Liver (tissue), 9 donors: Measurements from ENCODE around the gene LILRB2. TPM values are rescaled to one million over a fixed set of nuclear protein-coding genes. Genes with fewer than 3 reads are reported as not detected.

Experiments
- DNase-seq: peaks from one replicate; pipeline ENCODE4 v3.0.0-alpha.2; 2017; ENCODE audit warnings: low spot score
- H3K27ac ChIP-seq, 2 donors: one replicate each; pipeline ENCODE4 v1.7.0; 2013; ENCODE audit warnings: inconsistent platforms in 2 of 2, low read length in 2 of 2, control low read depth in 1 of 2, low read depth in 1 of 2, mild to moderate bottlenecking in 1 of 2
- H3K27me3 ChIP-seq, 4 donors: one replicate each; pipeline versions ENCODE4 v1.6.1 to v1.7.0; 2013; ENCODE audit warnings: low read length in 3 of 4, inconsistent platforms in 1 of 4, mild to moderate bottlenecking in 1 of 4, moderate library complexity in 1 of 4; ENCODE audit not compliant: control insufficient read depth in 4 of 4, insufficient read depth in 4 of 4
- H3K36me3 ChIP-seq, 4 donors: one replicate each; pipeline versions ENCODE4 v1.6.1 to v1.7.0; 2013; ENCODE audit warnings: low read length in 3 of 4, mild to moderate bottlenecking in 3 of 4, low read depth in 1 of 4, moderate library complexity in 1 of 4; ENCODE audit not compliant: control insufficient read depth in 4 of 4, insufficient read depth in 3 of 4
- H3K4me1 ChIP-seq, 4 donors: one replicate each; pipeline versions ENCODE4 v1.6.1 to v1.7.0; 2013; ENCODE audit warnings: low read length in 3 of 4, mild to moderate bottlenecking in 3 of 4, moderate library complexity in 1 of 4; ENCODE audit not compliant: control insufficient read depth in 4 of 4, insufficient read depth in 4 of 4
- H3K4me3 ChIP-seq, 3 donors: one replicate each; pipeline versions ENCODE4 v1.6.1 to v1.7.0; 2013; ENCODE audit warnings: low read length in 3 of 3, control low read depth in 1 of 3, low read depth in 1 of 3, mild to moderate bottlenecking in 1 of 3
- H3K9ac ChIP-seq, 2 donors: one replicate each; pipeline ENCODE4 v1.7.0; 2013; ENCODE audit warnings: low read length in 2 of 2, mild to moderate bottlenecking in 2 of 2, moderate library complexity in 2 of 2, control low read depth in 1 of 2, low read depth in 1 of 2
- H3K9me3 ChIP-seq, 4 donors: one replicate each; pipeline versions ENCODE4 v1.6.1 to v1.7.0; 2013; ENCODE audit warnings: low read length in 3 of 4; ENCODE audit not compliant: control insufficient read depth in 4 of 4
- ATF3 ChIP-seq: IDR thresholded peaks from 2 replicates; pipeline ENCODE4 v1.6.1; 2016; ENCODE audit warnings: antibody characterized with exemption
- CTCF ChIP-seq: fragments of 150-350 bp; IDR thresholded peaks from 2 replicates; pipeline ENCODE4 v1.5.1; 2017; ENCODE audit warnings: improper control_type of control experiment, low read depth, low read length; ENCODE audit not compliant: missing input control
- FOXA1 ChIP-seq: IDR thresholded peaks from 2 replicates; pipeline ENCODE4 v1.6.1; 2016; ENCODE audit warnings: antibody characterized with exemption
- GABPA ChIP-seq, 2 donors: IDR thresholded peaks in 1 of 2; conservative IDR thresholded peaks in 1 of 2; 2 replicates each; pipeline ENCODE4 v1.6.1; 2016; ENCODE audit warnings: antibody characterized with exemption in 2 of 2, mild to moderate bottlenecking in 1 of 2, moderate library complexity in 1 of 2
- HNF4A ChIP-seq, 2 donors: conservative IDR thresholded peaks; 2 replicates each; pipeline ENCODE4 v1.6.1; 2016; ENCODE audit warnings: antibody characterized with exemption in 2 of 2, mild to moderate bottlenecking in 2 of 2
- HNF4G ChIP-seq: IDR thresholded peaks from 2 replicates; pipeline ENCODE4 v1.6.1; 2016; ENCODE audit warnings: antibody characterized with exemption
- JUND ChIP-seq, 2 donors: IDR thresholded peaks; 2 replicates each; pipeline ENCODE4 v1.6.1; 2016; ENCODE audit warnings: antibody characterized with exemption in 2 of 2
- MAX ChIP-seq: IDR thresholded peaks from 2 replicates; pipeline ENCODE4 v1.6.1; 2016; ENCODE audit warnings: antibody characterized with exemption
- NR2F2 ChIP-seq: IDR thresholded peaks from 2 replicates; pipeline ENCODE4 v1.6.1; 2016; ENCODE audit warnings: antibody characterized with exemption
- RAD21 ChIP-seq, 2 donors: IDR thresholded peaks; 2 replicates each; pipeline ENCODE4 v1.6.1; 2016; ENCODE audit warnings: antibody characterized with exemption in 2 of 2, mild to moderate bottlenecking in 2 of 2
- REST ChIP-seq: IDR thresholded peaks from 2 replicates; pipeline ENCODE4 v1.6.1; 2016; ENCODE audit warnings: antibody characterized with exemption, mild to moderate bottlenecking
- RXRA ChIP-seq, 2 donors: IDR thresholded peaks; 2 replicates each; pipeline ENCODE4 v1.6.1; 2017 to 2018; ENCODE audit warnings: antibody characterized with exemption in 2 of 2, mild to moderate bottlenecking in 1 of 2
- SP1 ChIP-seq: IDR thresholded peaks from 2 replicates; pipeline ENCODE4 v1.6.1; 2018; ENCODE audit warnings: antibody characterized with exemption, mild to moderate bottlenecking
- TAF1 ChIP-seq: conservative IDR thresholded peaks from 2 replicates; pipeline ENCODE4 v1.6.1; 2016; ENCODE audit warnings: antibody characterized with exemption, mild to moderate bottlenecking
- YY1 ChIP-seq: IDR thresholded peaks from 2 replicates; pipeline ENCODE4 v1.6.1; 2016; ENCODE audit warnings: antibody characterized with exemption, mild to moderate bottlenecking
- ZBTB33 ChIP-seq: IDR thresholded peaks from 2 replicates; pipeline ENCODE4 v1.6.1; 2016; ENCODE audit warnings: antibody characterized with exemption
- WGBS: extraction: QIAGEN DNeasy Blood & Tissue Kit; methylation state at CpG from one replicate; pipeline ENCODE4 v1.1.7; 2013; 5-methylcytosine and 5-hydroxymethylcytosine counted together
- polyA plus RNA-seq, 2 donors: library from polyadenylated mRNA; stranded (reverse) in 1 of 2; unstranded in 1 of 2; fragments of 200-250 nt in 1 of 2; fragments of >200 nt in 1 of 2; fragmentation: Nextera tagmentation in 1 of 2; extraction: Ambion mirVana in 1 of 2; gene quantifications; one replicate each; pipeline versions ENCODE4 v1.2.1 to v1.2.3, GENCODE V29; 2013 to 2015
- total RNA-seq, 2 donors: library from RNA; depleted of rRNA; stranded (reverse); fragments of >200 nt; gene quantifications; one replicate each; pipeline ENCODE4 v1.2.3, GENCODE V29; 2014
- donor health status: healthy.
- donor health status: healthy.
- donor health status: healthy.
- donor health status: healthy.
- donor health status: healthy.

LILRB2 gene
- total and polyA plus RNA-seq, 4 donors = 2.2 to 6.1 (median 5.2) TPM

- TF ChIP-seq RXRA (IDR thresholded peaks at IDR 0.05) (no peak), RAD21 (IDR thresholded peaks at IDR 0.05) (no peak), HNF4A (conservative IDR thresholded peaks at IDR 0.05) (no peak), GABPA (IDR thresholded peaks at IDR 0.05 in 1 of 2, conservative IDR thresholded peaks at IDR 0.05 in 1 of 2) (no peak), ZBTB33 (no peak), HNF4G (no peak), ATF3 (no peak), REST (no peak), SP1 (no peak), TAF1 (no peak), CTCF (no peak), MAX (no peak), YY1 (no peak), JUND (IDR thresholded peaks at IDR 0.05) (no peak), NR2F2 (no peak), FOXA1 (no peak)
- Histone ChIP-seq H3K9ac (no peak overlapping the region), H3K27ac (no peak overlapping the region), H3K36me3 (no peaks in the 10 kb centered on the region), H3K9me3 (peaks cover 0 to 2% (median 0%) of the 10 kb centered on the region in 4 donors), H3K4me1 (no peaks in the 10 kb centered on the region), H3K27me3 (peaks cover 0 to 8% (median 0%) of the 10 kb centered on the region in 4 donors), H3K4me3 (no peak overlapping the region)
- no peak for DNase-seq
- WGBS = 85% methylated on average over 5 of the region's 5 CpGs
Observed at GRCh38 chr19:54307389-54308020, 26.6 kb upstream of the LILRB2 start.
